ACC112 (cell line): ENCODE measurements around the gene OR8G1.
"Not testable (repeated sequence)": the region's sequence is repeated elsewhere in the genome, so short reads cannot be mapped to it uniquely, and the experiment has no call there.

Experiments
- H2AFZ ChIP-seq: fragments of 200-600 bp; sonication (generic); one replicate; pipeline ENCODE4 v1.6.0; 2017; ENCODE audit warnings: antibody characterized with exemption, low read length; ENCODE audit not compliant: unreplicated experiment
- H3K27ac ChIP-seq: fragments of 200-600 bp; sonication (generic); 2 replicates; pipeline ENCODE4 v1.5.1; 2014; ENCODE audit warnings: low read depth, mild to moderate bottlenecking, antibody characterized with exemption, low read length, moderate library complexity
- H3K27me3 ChIP-seq: fragments of 200-600 bp; sonication (generic); 2 replicates; pipeline ENCODE4 v1.6.1; 2014; ENCODE audit warnings: mild to moderate bottlenecking, antibody characterized with exemption, low read length, moderate library complexity, mixed read lengths; ENCODE audit not compliant: insufficient read depth
- H3K36me3 ChIP-seq: fragments of 200-600 bp; sonication (generic); 2 replicates; pipeline ENCODE4 v1.6.1; 2016; ENCODE audit warnings: mild to moderate bottlenecking, antibody characterized with exemption, low read length, moderate library complexity, mixed read lengths; ENCODE audit not compliant: insufficient read depth
- H3K4me1 ChIP-seq: fragments of 200-600 bp; sonication (generic); one replicate; pipeline ENCODE4 v1.6.1; 2016; ENCODE audit warnings: low read length, mixed read lengths; ENCODE audit not compliant: insufficient read depth, unreplicated experiment, control insufficient read depth
- H3K4me3 ChIP-seq: fragments of 200-600 bp; sonication (generic); 2 replicates; pipeline ENCODE4 v1.5.1; 2014; ENCODE audit warnings: mild to moderate bottlenecking, low read depth, low read length
- H3K79me2 ChIP-seq: fragments of 200-600 bp; sonication (generic); one replicate; pipeline ENCODE4 v1.6.0; 2016; ENCODE audit warnings: low read length; ENCODE audit not compliant: control insufficient read depth, unreplicated experiment, insufficient read depth

Gene OR8G1

DNA sequence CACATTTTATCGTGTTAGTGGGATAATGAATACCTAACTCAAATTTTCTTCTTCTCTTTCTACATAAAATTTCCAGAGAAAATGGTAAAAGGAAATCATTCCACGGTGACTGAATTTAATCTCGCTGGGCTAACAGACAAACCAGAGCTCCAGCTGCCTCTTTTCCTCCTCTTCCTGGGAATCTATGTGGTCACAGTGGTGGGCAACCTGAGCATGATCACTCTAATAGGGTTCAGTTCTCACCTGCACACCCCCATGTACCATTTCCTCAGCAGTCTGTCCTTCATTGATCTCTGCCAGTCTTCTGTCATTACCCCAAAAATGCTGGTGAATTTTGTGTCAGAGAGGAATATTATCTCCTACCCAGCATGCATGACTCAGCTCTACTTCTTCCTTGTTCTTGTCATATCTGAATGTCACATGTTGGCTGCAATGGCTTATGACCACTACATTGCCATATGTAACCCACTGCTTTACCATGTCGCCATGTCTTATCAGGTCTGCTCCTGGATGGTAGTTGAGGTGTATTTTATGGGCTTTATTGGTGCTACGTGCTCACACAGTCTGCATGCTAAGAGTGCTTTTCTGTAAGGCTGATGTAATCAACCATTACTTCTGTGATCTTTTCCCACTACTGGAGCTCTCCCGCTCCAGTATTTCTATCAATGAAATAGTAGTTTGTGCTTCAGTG lies 33.6 kb upstream of the OR8G1 start:
- no peaks in the 10 kb centered on the region for H3K4me1 ChIP-seq
- no peak overlapping the region for H3K4me3 ChIP-seq
- no peaks in the 10 kb centered on the region for H3K79me2 ChIP-seq
- H3K27ac ChIP-seq = no peak overlapping the region
- H2AFZ ChIP-seq = no peak overlapping the region
- H3K27me3 ChIP-seq = no peaks in the 10 kb centered on the region
- no peaks in the 10 kb centered on the region for H3K36me3 ChIP-seq

DNA sequence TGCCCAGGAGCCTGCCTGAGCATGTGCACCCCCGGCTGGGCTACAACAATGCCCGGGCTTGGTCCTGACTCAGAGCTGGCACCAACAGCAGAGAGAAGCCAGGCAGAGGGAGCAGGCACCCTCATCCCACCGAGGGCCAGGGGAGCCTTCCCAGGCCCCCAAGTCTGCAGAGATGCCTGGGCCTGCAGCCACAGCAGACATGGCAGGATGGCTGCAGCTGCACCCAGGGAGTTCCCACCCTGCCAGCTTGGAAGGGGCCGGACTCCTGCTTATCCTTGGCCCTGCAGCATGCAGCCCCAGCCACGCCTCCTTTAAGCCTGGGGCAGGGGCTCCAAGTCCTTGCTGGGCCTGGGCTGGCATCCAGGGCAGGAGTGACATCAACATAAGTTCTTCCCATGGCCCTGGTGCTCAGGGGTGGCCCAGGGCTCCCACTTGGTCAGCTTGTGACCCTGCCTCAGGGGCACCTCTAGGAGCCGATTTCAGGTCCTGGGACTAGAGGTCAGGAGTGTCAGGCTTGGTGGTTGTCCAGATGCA lies 31.0 kb upstream of the OR8G1 start:
- Histone ChIP-seq H2AFZ (no peak overlapping the region), H3K27ac (no peak overlapping the region), H3K79me2 (no peaks in the 10 kb centered on the region), H3K36me3 (no peaks in the 10 kb centered on the region), H3K4me1 (no peaks in the 10 kb centered on the region), H3K27me3 (no peaks in the 10 kb centered on the region), H3K4me3 (no peak overlapping the region)

DNA sequence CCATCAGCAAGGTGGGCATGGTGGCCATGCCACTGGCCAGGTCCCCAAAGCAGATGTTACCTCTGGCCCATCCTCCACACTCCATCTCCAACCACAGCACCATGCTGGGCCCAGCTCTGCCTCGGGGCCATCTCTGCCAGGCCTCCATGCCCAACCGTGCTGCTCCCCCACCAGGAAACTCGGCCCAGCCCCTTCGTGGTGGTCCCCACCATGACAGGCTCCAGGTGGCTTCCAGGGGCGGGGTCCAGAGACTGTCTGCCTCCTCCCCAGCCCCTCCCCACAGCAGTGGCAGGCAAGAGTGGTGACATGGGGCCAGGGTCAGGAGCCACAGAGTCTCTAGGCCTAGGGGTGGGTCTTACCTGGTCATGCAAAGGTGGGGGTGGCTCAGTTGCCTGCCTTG lies 30.5 kb upstream of the OR8G1 start:
- Histone ChIP-seq H3K27ac (no peak overlapping the region), H3K27me3 (no peaks in the 10 kb centered on the region), H2AFZ (no peak overlapping the region), H3K79me2 (no peaks in the 10 kb centered on the region), H3K4me1 (no peaks in the 10 kb centered on the region), H3K36me3 (no peaks in the 10 kb centered on the region), H3K4me3 (no peak overlapping the region)

DNA sequence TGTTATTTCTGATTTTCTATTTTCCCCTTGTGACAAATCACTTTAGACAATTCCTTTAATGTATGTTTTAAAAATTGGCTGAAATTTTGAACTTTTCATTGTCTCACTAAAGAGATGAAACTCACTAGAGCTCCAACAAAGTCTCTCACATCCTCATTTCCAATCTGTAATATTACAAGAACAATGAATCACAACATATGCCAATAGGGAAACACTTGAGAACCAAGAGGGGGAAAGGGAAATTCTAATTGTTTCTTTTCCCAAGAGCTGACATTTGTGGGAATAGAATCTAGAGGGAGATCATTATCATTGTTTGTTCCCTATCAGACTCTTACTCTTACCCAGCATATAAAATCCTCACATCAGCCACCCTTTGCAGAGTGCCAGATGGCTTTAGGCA lies 29.6 kb upstream of the OR8G1 start:
- Histone ChIP-seq H3K79me2 (no peaks in the 10 kb centered on the region), H3K4me1 (no peaks in the 10 kb centered on the region), H2AFZ (no peak overlapping the region), H3K36me3 (no peaks in the 10 kb centered on the region), H3K27me3 (no peaks in the 10 kb centered on the region), H3K4me3 (no peak overlapping the region), H3K27ac (no peak overlapping the region)

DNA sequence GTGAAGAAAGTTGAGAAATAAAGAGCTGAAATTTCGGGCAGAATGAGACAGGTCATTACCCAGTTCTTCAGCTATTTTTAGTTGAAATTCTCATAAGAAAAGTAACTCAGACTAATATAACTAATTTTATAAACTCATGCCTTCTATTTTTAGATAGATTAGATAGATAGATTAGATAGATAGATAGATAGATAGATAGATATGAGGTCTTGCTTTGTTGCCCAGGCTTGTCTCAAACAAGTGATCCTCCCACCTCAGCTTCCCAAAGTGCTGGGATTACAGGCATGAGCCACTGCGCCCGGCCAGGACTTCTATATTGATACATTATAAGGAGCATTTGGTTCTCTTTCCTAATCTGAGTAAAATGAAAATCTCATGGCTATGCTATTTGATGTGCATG lies 26.9 kb upstream of the OR8G1 start:
- Histone ChIP-seq H2AFZ (no peak overlapping the region), H3K27me3 (no peaks in the 10 kb centered on the region), H3K4me3 (no peak overlapping the region), H3K27ac (no peak overlapping the region), H3K79me2 (no peaks in the 10 kb centered on the region), H3K4me1 (peaks cover 2% of the 10 kb centered on the region), H3K36me3 (no peaks in the 10 kb centered on the region)

DNA sequence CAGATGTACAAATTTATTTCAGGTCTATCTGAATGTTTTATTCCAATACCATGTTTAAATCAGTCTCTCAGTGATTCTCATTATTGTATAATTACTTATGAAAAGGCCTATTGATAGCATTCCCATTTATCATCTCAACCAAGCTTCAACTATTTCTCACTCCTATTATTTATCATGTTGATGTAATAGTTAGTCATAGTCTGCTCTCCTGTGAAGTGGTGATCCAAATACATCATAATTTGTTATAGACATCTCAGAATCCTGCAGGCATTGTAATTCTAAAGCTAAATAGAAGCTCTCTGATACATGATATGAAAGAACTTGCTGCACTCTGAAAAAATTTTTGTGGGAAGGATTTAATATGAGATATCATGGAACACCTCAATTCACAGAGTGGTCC lies 21.8 kb upstream of the OR8G1 start:
- H3K4me1 ChIP-seq = peaks cover 6% of the 10 kb centered on the region
- no peak overlapping the region for H3K4me3 ChIP-seq
- H3K79me2 ChIP-seq = no peaks in the 10 kb centered on the region
- no peaks in the 10 kb centered on the region for H3K27me3 ChIP-seq
- no peak overlapping the region for H2AFZ ChIP-seq
- no peak overlapping the region for H3K27ac ChIP-seq
- no peaks in the 10 kb centered on the region for H3K36me3 ChIP-seq

DNA sequence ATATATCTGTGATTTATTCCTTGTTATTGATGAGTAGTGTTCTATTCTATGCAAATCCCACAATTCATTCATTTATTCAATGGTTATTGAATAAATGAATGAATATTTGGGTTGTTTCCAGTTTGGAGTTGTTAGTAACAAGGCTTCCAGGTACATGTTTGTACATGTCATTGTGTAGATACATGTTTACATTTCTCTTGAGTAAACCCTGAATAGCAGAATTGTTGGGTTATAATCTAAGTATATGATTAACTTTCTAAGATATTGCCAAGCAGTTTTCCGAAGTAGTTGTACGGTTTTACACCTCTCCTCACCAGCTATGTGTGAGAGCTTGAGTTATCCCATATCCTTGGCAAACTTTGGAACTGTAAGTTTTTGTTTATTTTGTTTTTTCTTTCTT lies 18.5 kb upstream of the OR8G1 start:
- Histone ChIP-seq H3K4me3 (no peak overlapping the region), H3K79me2 (no peaks in the 10 kb centered on the region), H2AFZ (no peak overlapping the region), H3K27ac (no peak overlapping the region), H3K27me3 (no peaks in the 10 kb centered on the region), H3K36me3 (no peaks in the 10 kb centered on the region), H3K4me1 (peaks cover 6% of the 10 kb centered on the region)

DNA sequence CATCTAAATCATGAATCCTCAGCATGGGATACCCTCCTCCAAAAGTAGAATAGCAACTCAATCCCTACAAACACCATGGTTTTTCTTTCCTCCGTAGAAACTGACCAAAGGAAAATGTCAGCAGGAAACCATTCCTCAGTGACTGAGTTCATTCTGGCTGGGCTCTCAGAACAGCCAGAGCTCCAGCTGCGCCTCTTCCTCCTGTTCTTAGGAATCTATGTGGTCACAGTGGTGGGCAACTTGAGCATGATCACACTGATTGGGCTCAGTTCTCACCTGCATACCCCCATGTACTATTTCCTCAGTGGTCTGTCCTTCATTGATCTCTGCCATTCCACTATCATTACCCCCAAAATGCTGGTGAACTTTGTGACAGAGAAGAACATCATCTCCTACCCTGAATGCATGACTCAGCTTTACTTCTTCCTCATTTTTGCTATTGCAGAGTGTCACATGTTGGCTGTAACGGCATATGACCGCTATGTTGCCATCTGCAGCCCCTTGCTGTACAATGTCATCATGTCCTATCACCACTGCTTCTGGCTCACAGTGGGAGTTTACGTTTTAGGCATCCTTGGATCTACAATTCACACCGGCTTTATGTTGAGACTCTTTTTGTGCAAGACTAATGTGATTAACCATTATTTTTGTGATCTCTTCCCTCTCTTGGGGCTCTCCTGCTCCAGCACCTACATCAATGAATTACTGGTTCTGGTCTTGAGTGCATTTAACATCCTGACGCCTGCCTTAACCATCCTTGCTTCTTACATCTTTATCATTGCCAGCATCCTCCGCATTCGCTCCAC lies 16.1 kb upstream of the OR8G1 start:
- H3K4me3 ChIP-seq, H3K4me1 ChIP-seq, H2AFZ ChIP-seq, H3K27me3 ChIP-seq, H3K79me2 ChIP-seq, H3K27ac ChIP-seq, H3K36me3 ChIP-seq: not testable (repeated sequence)

DNA sequence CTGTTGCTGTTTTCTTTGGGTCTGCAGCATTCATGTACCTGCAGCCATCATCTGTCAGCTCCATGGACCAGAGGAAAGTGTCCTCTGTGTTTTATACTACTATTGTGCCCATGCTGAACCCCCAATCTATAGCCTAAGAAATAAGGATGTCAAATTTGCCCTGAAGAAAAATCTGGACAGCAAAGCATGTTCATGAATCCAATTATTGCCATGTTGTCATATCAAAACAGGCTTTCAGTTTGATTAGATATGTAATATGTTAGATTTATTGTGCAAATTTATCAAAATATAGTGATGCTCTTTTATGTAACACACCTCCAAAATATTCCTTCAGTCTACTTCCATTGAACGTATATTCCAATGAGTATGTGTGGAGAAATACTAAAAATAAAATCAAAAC lies 15.4 kb upstream of the OR8G1 start:
- Histone ChIP-seq H2AFZ (no peak overlapping the region), H3K4me1 (no peaks in the 10 kb centered on the region), H3K79me2 (no peaks in the 10 kb centered on the region), H3K27me3 (no peaks in the 10 kb centered on the region), H3K36me3 (no peaks in the 10 kb centered on the region), H3K4me3 (no peak overlapping the region), H3K27ac (no peak overlapping the region)

DNA sequence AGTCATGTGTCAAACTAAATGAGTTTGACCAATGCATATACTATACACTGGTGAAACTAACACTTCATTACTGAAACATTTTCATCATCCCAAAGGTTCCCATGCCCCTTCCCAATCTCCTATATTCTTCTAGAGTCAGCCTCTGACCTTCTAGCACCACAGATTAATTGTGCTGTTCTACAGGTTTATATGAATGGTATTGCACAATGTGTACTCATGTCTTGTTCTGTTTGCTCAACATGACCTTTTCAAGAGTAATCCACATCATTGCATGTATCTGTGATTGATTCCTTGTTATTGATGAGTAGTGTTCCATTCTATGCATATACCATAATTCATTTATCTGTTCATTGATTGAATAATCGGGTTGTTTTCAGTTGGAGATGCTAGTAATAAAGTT lies 7.5 kb upstream of the OR8G1 start:
- Histone ChIP-seq H3K4me3 (no peak overlapping the region), H3K79me2 (no peaks in the 10 kb centered on the region), H3K27ac (no peak overlapping the region), H3K36me3 (no peaks in the 10 kb centered on the region), H3K4me1 (no peaks in the 10 kb centered on the region), H2AFZ (no peak overlapping the region), H3K27me3 (no peaks in the 10 kb centered on the region)

DNA sequence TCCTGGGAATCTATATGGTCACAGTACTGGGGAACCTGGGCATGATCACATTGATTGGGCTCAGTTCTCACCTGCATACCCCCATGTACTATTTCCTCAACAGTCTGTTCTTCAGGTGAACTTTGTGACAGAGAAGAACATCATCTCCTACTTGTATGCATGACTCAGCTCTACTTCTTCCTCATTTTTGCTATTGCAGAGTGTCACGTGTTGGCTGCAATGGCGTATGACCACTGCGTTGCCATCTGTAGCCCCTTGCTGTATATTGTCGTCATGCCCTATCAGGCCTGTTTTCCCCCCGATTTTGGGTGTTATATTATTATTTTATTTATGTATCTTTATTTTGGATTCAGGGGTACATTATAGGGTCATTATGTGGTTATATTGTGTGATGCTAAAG lies 2.4 kb upstream of the OR8G1 start:
- no peak overlapping the region for H3K4me3 ChIP-seq

More for the DNA sequence above, 2.4 kb upstream of the OR8G1 start:
- H3K79me2 ChIP-seq = no peaks in the 10 kb centered on the region
- no peaks in the 10 kb centered on the region for H3K4me1 ChIP-seq
- no peak overlapping the region for H2AFZ ChIP-seq
- no peak overlapping the region for H3K27ac ChIP-seq
- no peaks in the 10 kb centered on the region for H3K36me3 ChIP-seq
- no peaks in the 10 kb centered on the region for H3K27me3 ChIP-seq
